GM18498 (cell line): ENCODE data around the gene DAAM2.

ENCODE experiments used
- ATAC-seq: cut with Tn5 transposase; IDR thresholded peaks from one replicate; pipeline ENCODE4 v1.9.1; 2021; ENCODE audit warnings: mild to moderate bottlenecking, moderate library complexity; ENCODE audit not compliant: unreplicated experiment

The DAAM2 gene

GRCh38 chr6:39881851-39882530, 89.8 kb downstream of the DAAM2 start:
- no peak for ATAC-seq

GRCh38 chr6:39882531-39882899, 90.3 kb downstream of the DAAM2 start:
- no peak for ATAC-seq

GRCh38 chr6:39884696-39885095, 92.5 kb downstream of the DAAM2 start:
- no peak for ATAC-seq

GRCh38 chr6:39885691-39886090, 93.5 kb downstream of the DAAM2 start:
- ATAC-seq, result no peak

GRCh38 chr6:39886871-39887270, 94.7 kb downstream of the DAAM2 start:
- ATAC-seq, result no peak

GRCh38 chr6:39887692-39888450, 95.7 kb downstream of the DAAM2 start:
- ATAC-seq, result no peak

GRCh38 chr6:39889229-39889628, 97.1 kb downstream of the DAAM2 start:
- ATAC-seq, result no peak

- ATAC-seq, result no peak
These were observed 99.2 kb downstream of the DAAM2 start for GRCh38 chr6:39891353-39891752.

- no peak for ATAC-seq
These were observed 99.8 kb downstream of the DAAM2 start for GRCh38 chr6:39891976-39892375.

- ATAC-seq, result no peak
These were observed 100.4 kb downstream of the DAAM2 start for GRCh38 chr6:39892490-39893129.

- no peak for ATAC-seq
These were observed 101.1 kb downstream of the DAAM2 start for GRCh38 chr6:39893286-39893685.

- ATAC-seq, result no peak
These were observed 104.5 kb downstream of the DAAM2 start for GRCh38 chr6:39896701-39897100.

- no peak for ATAC-seq
These were observed 105.5 kb downstream of the DAAM2 start for GRCh38 chr6:39897698-39898097.

- no peak for ATAC-seq
These were observed 106.4 kb downstream of the DAAM2 start for GRCh38 chr6:39898625-39899024.

GRCh38 chr6:39899554-39900295, 107.5 kb downstream of the DAAM2 start:
- no peak for ATAC-seq

GRCh38 chr6:39901116-39901655, 109.0 kb downstream of the DAAM2 start:
- no peak for ATAC-seq

GRCh38 chr6:39901670-39902069, 109.5 kb downstream of the DAAM2 start:
- no peak for ATAC-seq

- no peak for ATAC-seq
These were observed 110.0 kb downstream of the DAAM2 start for GRCh38 chr6:39902136-39902535.

GRCh38 chr6:39902786-39903465, 110.8 kb downstream of the DAAM2 start:
- ATAC-seq, result no peak

GRCh38 chr6:39903656-39904055, 111.5 kb downstream of the DAAM2 start:
- no peak for ATAC-seq
